ENCODE measurements around the gene RAD54L2. TPM values are rescaled to one million over a fixed set of nuclear protein-coding genes. Genes with fewer than 3 reads are reported as not detected.
A peak's percentile ranks its signal among the peaks of the same experiment; 100 is the strongest.

RAD54L2 gene
- total and polyA plus RNA-seq, 2 of the 4 experiments (the other 2 are of a cell fraction), result 6.8 to 24.2 TPM

DNA sequence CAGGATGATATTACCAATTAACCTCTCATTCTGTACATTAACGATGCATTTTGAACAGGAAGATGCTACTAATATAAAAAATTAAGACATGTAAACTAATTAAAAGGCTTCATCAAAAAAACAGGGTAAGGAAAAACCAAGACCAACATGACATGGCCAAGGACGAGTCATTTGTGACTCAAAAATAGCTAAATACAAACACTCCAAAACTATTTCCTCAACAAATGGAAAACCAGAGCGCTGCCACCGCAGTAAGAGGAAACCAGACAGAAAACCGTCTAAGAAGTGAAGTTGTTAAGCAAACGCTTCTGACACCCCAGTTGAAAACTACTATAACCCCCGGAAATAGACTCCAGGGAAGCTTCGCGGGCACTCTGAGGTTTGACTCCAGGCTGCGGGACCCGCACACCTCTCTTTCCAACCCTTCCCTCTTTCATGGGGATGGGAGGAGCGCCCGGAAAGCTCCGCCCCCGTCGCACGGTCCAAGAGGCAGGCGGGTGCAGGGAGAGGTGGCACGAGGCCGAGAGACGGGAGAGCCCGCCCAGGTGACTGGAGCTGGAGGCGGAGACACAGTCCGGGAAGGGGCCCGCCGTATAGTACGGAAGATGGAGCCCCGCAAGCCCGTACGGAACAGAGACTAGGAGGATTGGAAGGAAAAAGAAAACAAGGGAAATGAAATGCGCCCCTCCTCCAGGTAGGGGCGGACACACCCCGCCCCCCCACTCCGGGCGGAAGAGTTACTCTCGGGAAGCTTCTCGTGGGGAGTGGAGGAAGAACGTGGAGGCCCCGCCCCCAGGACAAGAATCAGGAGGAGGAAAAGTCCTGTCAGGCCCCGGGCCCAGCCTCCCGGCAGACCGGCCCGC is 39.4 kb upstream of the RAD54L2 start:
- in situ Hi-C loops (cut with MboI; ENCODE audit: low sequenced_read_pairs), result no loop called here
- ATAC-seq (ENCODE audit: low read depth), result peak; percentile 73
- Histone ChIP-seq H3K9me3 (ENCODE audit: control insufficient read depth, insufficient read depth, low read length) (no peaks in the 10 kb centered on the region), H3K56ac (ENCODE audit: extremely low read depth, insufficient read depth, low read length) (peak overlapping the region; percentile 65; the same call in 1 of the 2 replicates), H2AK9ac (replicated peaks; ENCODE audit: low read depth, low read length, poor library complexity) (peak overlapping the region; percentile 79), H2BK120ac (ENCODE audit: low read depth, low read length) (no peak overlapping the region), H2AFZ (replicated peaks; ENCODE audit: low read length, poor library complexity) (peak overlapping the region; percentile 95), H2BK5ac (ENCODE audit: low read depth, low read length, poor library complexity, severe bottlenecking) (peak overlapping the region; percentile 54), H3K9ac (ENCODE audit: low read depth, low read length) (peak overlapping the region; percentile 67), H4K5ac (ENCODE audit: low read depth, low read length) (no peak overlapping the region), H3K4me3 (ENCODE audit: insufficient read depth, low read depth, low read length) (peak overlapping the region; percentile 80), H3K9me1 (ENCODE audit: insufficient read depth, low read length) (no peaks in the 10 kb centered on the region), H3K18ac (ENCODE audit: low read depth, low read length) (no peak overlapping the region), H4K20me1 (ENCODE audit: insufficient read depth, low read length) (peaks cover 13% of the 10 kb centered on the region), H3K4me1 (ENCODE audit: control insufficient read depth, insufficient read depth, low read length) (no peaks in the 10 kb centered on the region), H3K4ac (ENCODE audit: low read depth, low read length) (peak overlapping the region; percentile 7), H2BK15ac (ENCODE audit: low read depth, low read length) (peak overlapping the region; percentile 33; the same call in 1 of the 3 replicates), H3K27me3 (ENCODE audit: control insufficient read depth, insufficient read depth, low read length) (no peaks in the 10 kb centered on the region), H3K14ac (replicated peaks; ENCODE audit: low read depth, low read length) (0 out of 2 replicates have a peak overlapping the region, but pooled peaks have one; percentile 5), H3K4me2 (ENCODE audit: low read depth, low read length) (peak overlapping the region; percentile 87), H3K36me3 (ENCODE audit: control insufficient read depth, insufficient read depth, low read length) (no peaks in the 10 kb centered on the region), H2AK5ac (ENCODE audit: low read depth, low read length) (no peak overlapping the region; the same call in 1 of the 2 replicates), H4K91ac (ENCODE audit: insufficient read depth, low read depth, low read length) (no peak overlapping the region), H3K23ac (ENCODE audit: low read depth, low read length) (no peak overlapping the region; the same call in 1 of the 2 replicates), H2BK20ac (ENCODE audit: low read depth, low read length) (no peak overlapping the region), H4K8ac (ENCODE audit: low read depth in 2 of 2, low read length in 2 of 2) (peak overlapping the region in 1 of 2 experiments; percentile 76; a peak in 2 of 4 replicates), H3K27ac (ENCODE audit: insufficient read depth, low read length) (peak overlapping the region; percentile 84), H3K79me1 (ENCODE audit: low read depth in 1 of 2, low read length in 2 of 2) (peaks cover 4 to 17% of the 10 kb centered on the region in 2 experiments)
- dilution Hi-C loops (cut with HindIII; ENCODE audit: low sequenced_read_pairs, unreplicated experiment), result no loop called here
- DNase-seq, result peak; percentile 89
- ChIA-PET CTCF (interaction anchor here (0.5 to 5.2 kb wide), 8 partner anchors 17 to 620 kb away, joined by 3 to 34 read pairs (median 6); no protein-coding TSS in a partner anchor), POLR2A (ENCODE audit: unreplicated experiment) (interaction anchor here (0.6 to 1.3 kb wide), 3 partner anchors 41 to 182 kb away, joined by 3 to 10 read pairs (median 9); no protein-coding TSS in a partner anchor)
- 0% methylated on average over 15 of the region's 43 CpGs; no CpG with 5 or more reads in 1 of the 2 experiments for WGBS, 2 experiments (ENCODE audit: extremely low coverage in 2 of 2, insufficient read length in 1 of 2)
- intact Hi-C loops (cut with micrococcal nuclease), result no loop called here
- TSS peak; percentile 17 for BruUV-seq (replicated peaks)
- TF ChIP-seq, protein P1, sequence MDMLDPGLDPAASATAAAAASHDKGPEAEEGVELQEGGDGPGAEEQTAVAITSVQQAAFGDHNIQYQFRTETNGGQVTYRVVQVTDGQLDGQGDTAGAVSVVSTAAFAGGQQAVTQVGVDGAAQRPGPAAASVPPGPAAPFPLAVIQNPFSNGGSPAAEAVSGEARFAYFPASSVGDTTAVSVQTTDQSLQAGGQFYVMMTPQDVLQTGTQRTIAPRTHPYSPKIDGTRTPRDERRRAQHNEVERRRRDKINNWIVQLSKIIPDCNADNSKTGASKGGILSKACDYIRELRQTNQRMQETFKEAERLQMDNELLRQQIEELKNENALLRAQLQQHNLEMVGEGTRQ (IDR thresholded peaks at IDR 0.05; ENCODE audit: low read depth, low read length), result peak; percentile 54
- TF ChIP-seq, protein P2, sequence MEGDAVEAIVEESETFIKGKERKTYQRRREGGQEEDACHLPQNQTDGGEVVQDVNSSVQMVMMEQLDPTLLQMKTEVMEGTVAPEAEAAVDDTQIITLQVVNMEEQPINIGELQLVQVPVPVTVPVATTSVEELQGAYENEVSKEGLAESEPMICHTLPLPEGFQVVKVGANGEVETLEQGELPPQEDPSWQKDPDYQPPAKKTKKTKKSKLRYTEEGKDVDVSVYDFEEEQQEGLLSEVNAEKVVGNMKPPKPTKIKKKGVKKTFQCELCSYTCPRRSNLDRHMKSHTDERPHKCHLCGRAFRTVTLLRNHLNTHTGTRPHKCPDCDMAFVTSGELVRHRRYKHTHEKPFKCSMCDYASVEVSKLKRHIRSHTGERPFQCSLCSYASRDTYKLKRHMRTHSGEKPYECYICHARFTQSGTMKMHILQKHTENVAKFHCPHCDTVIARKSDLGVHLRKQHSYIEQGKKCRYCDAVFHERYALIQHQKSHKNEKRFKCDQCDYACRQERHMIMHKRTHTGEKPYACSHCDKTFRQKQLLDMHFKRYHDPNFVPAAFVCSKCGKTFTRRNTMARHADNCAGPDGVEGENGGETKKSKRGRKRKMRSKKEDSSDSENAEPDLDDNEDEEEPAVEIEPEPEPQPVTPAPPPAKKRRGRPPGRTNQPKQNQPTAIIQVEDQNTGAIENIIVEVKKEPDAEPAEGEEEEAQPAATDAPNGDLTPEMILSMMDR (conservative IDR thresholded peaks at IDR 0.05; ENCODE audit: low read depth, low read length), result no peak
- TF ChIP-seq POLR2A (IDR thresholded peaks at IDR 0.05; ENCODE audit: low read depth, low read length), result peak; percentile 55; the same call in 1 of the 2 replicates
- TF ChIP-seq MXI1 (IDR thresholded peaks at IDR 0.05; ENCODE audit: borderline replicate concordance, low read depth, low read length), result peak; percentile 50; the same call in 1 of the 2 replicates
- TF ChIP-seq MAFK (IDR thresholded peaks at IDR 0.05; ENCODE audit: low read depth, low read length), result no peak
- peak; percentile 82 for TF ChIP-seq BHLHE40 (IDR thresholded peaks at IDR 0.05; ENCODE audit: low read depth, low read length)
